H1 (cell line): ENCODE data around the gene CD300LB. TPM values are rescaled to one million over a fixed set of nuclear protein-coding genes. Genes with fewer than 3 reads are reported as not detected.

Source experiments
- ASH2L ChIP-seq: fragments of 200-600, 300-600 bp; sonication (generic); IDR thresholded peaks from one replicate; pipeline ENCODE4 v1.7.1; 2017; ENCODE audit warnings: low read length
- ATF3 ChIP-seq: IDR thresholded peaks from 2 replicates; pipeline ENCODE4 v1.6.1; 2011; ENCODE audit warnings: low read depth, mild to moderate bottlenecking, low read length; ENCODE audit not compliant: insufficient read depth
- BCL11A ChIP-seq, 2 experiments: IDR thresholded peaks; one replicate each; pipeline ENCODE4 v1.6.1; 2011; ENCODE audit warnings: low read depth in 2 of 2, low read length in 2 of 2, mild to moderate bottlenecking in 2 of 2
- CBX8 ChIP-seq: fragments of 300-800, 300-1000 bp; sonication (generic); IDR thresholded peaks from 2 replicates; pipeline ENCODE4 v1.7.1; 2016; ENCODE audit warnings: low read depth, low read length, borderline replicate concordance
- CEBPB ChIP-seq: IDR thresholded peaks from 2 replicates; pipeline ENCODE4 v1.6.1; 2012; ENCODE audit warnings: low read depth, low read length
- CHD7 ChIP-seq: fragments of 300-600 bp; sonication (generic); IDR thresholded peaks from 2 replicates; pipeline ENCODE4 v1.7.1; 2012; ENCODE audit warnings: low read length, moderate library complexity, mild to moderate bottlenecking, inconsistent platforms; ENCODE audit not compliant: insufficient replicate concordance
- CREB1 ChIP-seq: IDR thresholded peaks from 2 replicates; pipeline ENCODE4 v1.6.1; 2012; ENCODE audit warnings: inconsistent platforms
- EGR1 ChIP-seq: IDR thresholded peaks from 2 replicates; pipeline ENCODE4 v1.6.1; 2011; ENCODE audit warnings: low read depth, low read length, borderline replicate concordance
- NANOG ChIP-seq: IDR thresholded peaks from 2 replicates; pipeline ENCODE4 v1.6.1; 2011; ENCODE audit warnings: low read length, low read depth, mild to moderate bottlenecking, inconsistent platforms; ENCODE audit not compliant: insufficient read depth, poor library complexity, severe bottlenecking
- POLR2AphosphoS5 ChIP-seq: IDR thresholded peaks from 2 replicates; pipeline ENCODE4 v1.6.1; 2011; ENCODE audit warnings: low read depth, low read length
- SIRT6 ChIP-seq: IDR thresholded peaks from one replicate; pipeline ENCODE4 v1.7.1; 2012; ENCODE audit warnings: low read length, inconsistent platforms
- TBP ChIP-seq: IDR thresholded peaks from 2 replicates; pipeline ENCODE4 v1.6.1; 2011; ENCODE audit warnings: low read depth, low read length, improper control_type of control experiment
- polyA plus RNA-seq, 7 experiments: library from polyadenylated mRNA; depleted of rRNA in 3 of 7; stranded (reverse) in 5 of 7; unstranded in 2 of 7; fragments of >200 nt in 5 of 7; fragments of 200-250 nt in 2 of 7; gene quantifications; 1 replicate in 5 of 7; 2 replicates in 1 of 7; 4 replicates in 1 of 7; pipeline versions ENCODE4 v1.2.1 to v1.2.3, GENCODE V29; 2011 to 2013; ENCODE audit warnings: missing spikeins in 2 of 7, mixed read lengths in 2 of 7
- total RNA-seq: library from RNA; stranded (reverse); fragmentation: NEBNext Ultra II Directional; extraction: Animal tissue kit (Norgen Biotek cat#: 25700); gene quantifications from 2 replicates; pipeline ENCODE4 v1.2.1, GENCODE V29; 2021
- TF ChIP-seq, protein P1 (sequence below): IDR thresholded peaks from 2 replicates; pipeline ENCODE4 v1.6.1; 2012; ENCODE audit warnings: inconsistent platforms

CD300LB gene
- total and polyA plus RNA-seq, 2 of the 8 experiments (the other 6 are each of a cell fraction or from before 2014, with no cell fraction given), result not detected

DNA sequence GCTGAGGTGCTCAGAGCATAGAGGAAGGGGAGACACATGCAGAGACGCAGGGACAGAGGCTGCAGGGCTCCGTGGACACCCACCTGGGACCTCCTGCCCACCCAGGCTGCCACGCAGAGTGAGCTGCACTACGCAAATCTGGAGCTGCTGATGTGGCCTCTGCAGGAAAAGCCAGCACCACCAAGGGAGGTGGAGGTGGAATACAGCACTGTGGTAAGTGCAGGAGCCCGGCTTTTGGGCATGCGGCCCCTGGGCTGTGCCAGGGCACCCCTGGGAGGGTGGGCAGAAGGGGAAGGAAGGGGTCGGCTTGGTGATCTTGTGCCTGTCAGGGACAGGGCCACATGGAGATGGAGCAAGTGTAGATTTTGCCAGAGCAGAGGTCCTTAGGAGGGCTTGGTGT lies 49.7 kb downstream of the CD300LB start (continued):
- TF ChIP-seq CHD7, result no peak
- no peak for TF ChIP-seq NANOG
- no peak for TF ChIP-seq BCL11A (IDR thresholded peaks at IDR 0.05; ENCODE audit: low read depth in 2 of 2, low read length in 2 of 2)
- no peak for TF ChIP-seq ATF3
- TF ChIP-seq ASH2L, result no peak
- TF ChIP-seq SIRT6, result no peak
- no peak for TF ChIP-seq POLR2AphosphoS5
- TF ChIP-seq, protein P1, sequence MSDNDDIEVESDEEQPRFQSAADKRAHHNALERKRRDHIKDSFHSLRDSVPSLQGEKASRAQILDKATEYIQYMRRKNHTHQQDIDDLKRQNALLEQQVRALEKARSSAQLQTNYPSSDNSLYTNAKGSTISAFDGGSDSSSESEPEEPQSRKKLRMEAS, result no peak
- no peak for TF ChIP-seq CEBPB
- TF ChIP-seq EGR1, result no peak
- no peak for TF ChIP-seq TBP
- TF ChIP-seq CREB1, result no peak
- TF ChIP-seq CBX8, result no peak
